Measurements from ENCODE around the gene SGCD.

DNA sequence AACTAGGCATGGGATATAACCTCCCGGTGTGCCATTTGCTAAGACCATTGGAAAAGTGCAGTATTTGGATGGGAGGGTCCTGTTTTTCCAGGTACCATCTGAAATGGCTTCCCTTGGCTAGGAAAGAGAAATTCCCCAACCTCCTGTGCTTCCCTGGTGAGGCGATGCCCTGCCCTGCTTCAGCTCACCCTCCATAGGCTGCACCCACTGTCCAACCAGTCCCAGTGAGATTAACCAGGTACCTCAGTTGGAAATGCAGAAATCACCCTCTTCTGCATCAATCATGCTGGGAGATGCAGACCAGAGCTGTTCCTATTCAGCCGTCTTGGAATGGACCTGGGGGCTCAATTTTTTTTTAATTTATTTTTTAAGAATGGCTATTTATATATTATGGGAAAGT is 254.8 kb downstream of the SGCD start:
- TF ChIP-seq GABPA (IDR thresholded peaks at IDR 0.05; ENCODE audit: low read depth): no peak
- no peak for TF ChIP-seq POLR2AphosphoS5 (IDR thresholded peaks at IDR 0.05; ENCODE audit: low read depth)
- TF ChIP-seq, protein P1, sequence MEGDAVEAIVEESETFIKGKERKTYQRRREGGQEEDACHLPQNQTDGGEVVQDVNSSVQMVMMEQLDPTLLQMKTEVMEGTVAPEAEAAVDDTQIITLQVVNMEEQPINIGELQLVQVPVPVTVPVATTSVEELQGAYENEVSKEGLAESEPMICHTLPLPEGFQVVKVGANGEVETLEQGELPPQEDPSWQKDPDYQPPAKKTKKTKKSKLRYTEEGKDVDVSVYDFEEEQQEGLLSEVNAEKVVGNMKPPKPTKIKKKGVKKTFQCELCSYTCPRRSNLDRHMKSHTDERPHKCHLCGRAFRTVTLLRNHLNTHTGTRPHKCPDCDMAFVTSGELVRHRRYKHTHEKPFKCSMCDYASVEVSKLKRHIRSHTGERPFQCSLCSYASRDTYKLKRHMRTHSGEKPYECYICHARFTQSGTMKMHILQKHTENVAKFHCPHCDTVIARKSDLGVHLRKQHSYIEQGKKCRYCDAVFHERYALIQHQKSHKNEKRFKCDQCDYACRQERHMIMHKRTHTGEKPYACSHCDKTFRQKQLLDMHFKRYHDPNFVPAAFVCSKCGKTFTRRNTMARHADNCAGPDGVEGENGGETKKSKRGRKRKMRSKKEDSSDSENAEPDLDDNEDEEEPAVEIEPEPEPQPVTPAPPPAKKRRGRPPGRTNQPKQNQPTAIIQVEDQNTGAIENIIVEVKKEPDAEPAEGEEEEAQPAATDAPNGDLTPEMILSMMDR (IDR thresholded peaks at IDR 0.05; ENCODE audit: insufficient read depth, low read length): no peak
